GM21423 (cell line): ENCODE results near the gene GRIN3A.
"Not testable (repeated sequence)": the region's sequence is repeated elsewhere in the genome, so short reads cannot be mapped to it uniquely, and the experiment has no call there.

Experiments
- ATAC-seq: cut with Tn5 transposase; IDR thresholded peaks from one replicate; pipeline ENCODE4 v1.9.1; 2021; ENCODE audit warnings: mild to moderate bottlenecking, moderate library complexity; ENCODE audit not compliant: unreplicated experiment

GRIN3A gene

DNA sequence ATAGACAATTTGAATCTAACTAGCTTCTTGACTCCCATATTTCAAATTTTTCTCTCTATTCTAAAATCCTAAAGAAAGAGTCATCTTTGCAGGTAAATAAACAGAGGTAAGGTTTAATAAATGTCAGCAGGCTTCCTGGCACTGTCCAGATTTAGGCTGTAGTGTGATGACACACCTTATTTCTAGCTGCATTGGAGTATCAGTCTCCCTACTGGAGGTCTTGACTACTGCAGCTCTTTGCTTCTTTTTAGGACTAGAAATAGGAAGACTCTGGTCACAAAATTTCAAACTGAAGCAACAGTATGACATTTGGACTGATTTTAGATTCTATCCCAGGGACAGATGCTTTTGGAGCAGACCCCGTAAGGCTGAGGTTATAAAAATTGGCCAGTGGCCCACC is 103.0 kb downstream of the GRIN3A start:
- no peak for ATAC-seq

DNA sequence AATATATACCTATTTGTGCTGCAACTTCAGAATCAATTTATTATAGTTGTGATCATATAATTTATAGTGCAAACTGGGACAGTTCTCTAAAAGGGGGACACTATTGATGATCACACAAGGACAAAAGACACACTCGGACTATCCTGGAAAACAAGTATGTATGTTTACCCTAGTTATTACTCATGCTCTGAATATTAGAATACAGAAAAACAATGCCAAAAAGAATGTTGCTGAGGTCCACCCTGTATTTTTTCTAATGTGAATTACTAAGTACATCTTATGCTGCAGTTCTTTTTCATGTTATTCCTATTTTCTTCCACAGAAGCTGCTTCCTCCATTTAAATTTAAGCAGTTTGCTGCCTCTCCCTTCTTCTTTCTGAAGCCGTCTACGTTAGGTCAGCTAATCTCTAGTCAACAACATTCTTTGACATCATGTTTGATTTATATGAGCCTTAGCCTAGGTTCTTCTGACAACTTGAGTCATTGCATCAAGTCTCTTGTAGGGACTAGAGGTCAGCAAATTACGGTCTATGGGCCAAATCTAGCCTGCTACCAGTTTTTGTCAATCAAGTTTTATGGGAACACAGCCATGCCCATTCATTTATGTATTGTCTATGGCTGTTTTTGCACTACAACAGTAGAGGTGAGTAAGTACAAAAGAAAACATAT is 103.6 kb downstream of the GRIN3A start:
- ATAC-seq: no peak

DNA sequence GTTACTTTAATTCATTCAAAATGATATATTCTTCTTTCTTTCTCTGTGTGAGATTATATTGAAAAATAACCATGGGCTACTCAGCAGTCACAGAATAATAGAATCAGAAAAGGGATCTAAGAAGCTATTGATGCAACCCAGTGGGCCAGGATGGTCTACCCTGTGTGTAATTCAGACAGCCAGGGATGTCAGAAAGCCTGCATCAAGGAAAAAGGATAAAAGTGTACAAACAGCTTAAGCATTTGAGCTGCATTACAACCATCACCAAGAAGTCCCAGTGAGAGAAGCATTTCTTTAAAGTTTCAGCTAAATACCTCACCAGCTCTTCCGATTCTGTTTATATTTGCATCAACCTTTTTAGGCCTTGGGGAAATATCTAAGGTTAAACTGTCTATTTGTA is 105.8 kb downstream of the GRIN3A start:
- no peak for ATAC-seq

- no peak for ATAC-seq
Observed at GRCh38 chr9:101631892-101632291, 106.6 kb downstream of the GRIN3A start.

DNA sequence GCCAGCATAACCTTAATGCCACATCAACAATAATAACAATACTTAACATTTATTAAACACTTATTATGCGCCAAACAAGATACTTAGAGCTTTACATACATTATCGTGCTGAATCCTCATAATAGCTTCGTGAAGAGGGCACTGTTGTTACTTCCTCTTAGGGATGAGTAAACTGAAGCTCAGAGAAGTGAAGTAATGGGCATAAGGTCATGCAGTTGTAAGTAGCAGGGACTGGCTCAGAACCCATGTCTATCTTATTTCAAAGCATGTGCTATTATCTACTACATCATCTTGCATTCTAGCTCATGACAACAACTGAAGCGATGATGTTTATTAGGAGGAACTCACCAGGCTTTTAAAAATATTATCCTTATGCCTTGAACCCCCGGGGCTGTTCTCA is 108.8 kb downstream of the GRIN3A start:
- ATAC-seq: no peak

- no peak for ATAC-seq
Observed at GRCh38 chr9:101628173-101628572, 110.3 kb downstream of the GRIN3A start.

DNA sequence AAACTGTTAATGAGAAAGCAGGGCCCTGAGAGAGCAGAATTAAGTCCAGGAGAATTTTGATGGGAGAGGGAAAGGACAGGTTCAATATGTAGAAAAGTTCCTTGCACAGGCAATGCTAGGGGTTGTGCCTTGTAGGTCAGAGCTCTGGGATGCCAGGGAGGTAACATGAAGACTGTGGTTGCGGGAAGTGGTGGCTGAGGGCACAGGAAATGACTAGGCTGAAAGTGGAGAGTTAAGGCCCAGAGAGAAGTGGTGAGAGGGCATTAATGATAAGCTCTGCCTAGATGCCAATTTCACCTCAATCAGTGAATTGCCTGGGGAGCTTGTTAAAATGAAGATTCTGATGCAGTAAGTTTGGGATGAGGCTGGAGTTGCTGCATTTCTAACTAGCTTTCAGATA is 112.2 kb downstream of the GRIN3A start:
- peak; percentile 56 for ATAC-seq

DNA sequence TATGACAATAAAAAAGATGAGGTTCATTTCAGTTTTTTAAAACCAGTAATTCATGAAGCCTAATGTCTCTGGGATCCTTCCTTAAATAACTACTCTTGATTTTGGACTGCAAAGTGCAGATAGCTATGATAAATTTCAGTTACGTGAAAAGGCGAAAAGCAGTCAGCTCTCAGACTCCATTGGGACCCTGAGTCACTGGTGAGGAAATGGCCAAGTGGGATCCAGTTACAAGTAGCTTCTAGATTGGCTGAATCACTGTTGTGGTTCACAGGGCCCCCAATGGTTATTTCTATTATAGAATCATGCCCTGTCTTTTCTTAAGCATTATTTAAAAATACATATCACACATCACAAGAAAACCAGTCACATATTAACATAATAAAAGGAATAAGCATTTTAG is 112.6 kb downstream of the GRIN3A start:
- ATAC-seq: no peak

DNA sequence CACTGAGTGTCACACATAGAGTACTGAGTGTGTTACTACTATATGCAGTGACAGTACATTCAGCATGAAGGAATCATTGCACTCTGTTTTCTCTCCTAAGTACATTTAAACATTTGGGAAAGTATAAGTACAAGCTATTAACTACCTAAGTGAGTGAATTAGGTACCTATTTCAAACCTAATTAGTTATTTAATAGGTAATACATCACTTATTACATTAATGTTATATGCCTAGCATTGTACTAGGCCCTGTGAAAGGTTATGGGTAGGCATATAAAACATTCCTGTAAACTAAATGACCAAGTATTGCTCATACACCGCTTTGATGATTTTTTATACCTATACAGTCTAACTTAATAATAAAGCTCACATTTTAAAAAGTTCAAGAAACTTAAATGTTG is 118.0 kb downstream of the GRIN3A start:
- no peak for ATAC-seq

DNA sequence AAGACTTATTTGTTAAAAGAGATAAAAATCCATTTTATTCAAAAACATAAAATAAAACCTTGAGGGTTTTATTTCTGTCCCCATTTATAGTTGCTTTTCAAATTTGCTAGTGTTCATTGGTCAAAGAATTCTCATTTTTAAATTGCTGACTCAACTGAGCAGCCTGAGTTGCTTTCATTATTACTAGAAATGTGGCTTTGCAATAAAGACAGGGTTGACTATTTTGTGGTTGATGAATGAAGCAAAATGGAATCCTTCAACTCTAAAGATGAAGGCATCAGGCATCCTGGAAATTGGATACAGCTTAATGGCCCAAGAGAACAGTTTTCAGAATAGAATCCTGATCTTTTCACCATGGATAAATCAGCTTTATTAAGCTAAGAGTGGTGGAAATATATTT is 119.7 kb downstream of the GRIN3A start:
- ATAC-seq: no peak

DNA sequence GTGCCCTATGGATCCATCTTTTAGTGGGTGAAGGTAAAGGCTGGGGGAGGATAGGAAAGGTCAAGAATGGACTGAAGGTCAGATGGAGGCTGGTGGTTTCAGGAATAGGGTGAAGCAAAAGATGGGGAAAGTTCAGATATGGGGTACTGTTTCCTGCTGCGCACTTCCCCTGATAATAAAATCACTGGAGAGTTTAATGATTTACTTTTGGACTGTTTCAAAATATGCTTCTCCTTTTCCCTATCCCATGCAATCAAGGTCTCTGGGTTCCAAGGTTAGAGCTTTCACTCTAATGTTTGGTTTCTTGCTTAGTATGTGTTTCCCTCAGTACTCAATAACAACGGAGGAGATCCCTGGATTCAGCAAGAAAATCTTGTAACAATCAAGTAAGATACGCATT is 132.9 kb downstream of the GRIN3A start:
- no peak for ATAC-seq

GRCh38 chr9:101604296-101604695 is 134.2 kb downstream of the GRIN3A start:
- ATAC-seq: no peak

DNA sequence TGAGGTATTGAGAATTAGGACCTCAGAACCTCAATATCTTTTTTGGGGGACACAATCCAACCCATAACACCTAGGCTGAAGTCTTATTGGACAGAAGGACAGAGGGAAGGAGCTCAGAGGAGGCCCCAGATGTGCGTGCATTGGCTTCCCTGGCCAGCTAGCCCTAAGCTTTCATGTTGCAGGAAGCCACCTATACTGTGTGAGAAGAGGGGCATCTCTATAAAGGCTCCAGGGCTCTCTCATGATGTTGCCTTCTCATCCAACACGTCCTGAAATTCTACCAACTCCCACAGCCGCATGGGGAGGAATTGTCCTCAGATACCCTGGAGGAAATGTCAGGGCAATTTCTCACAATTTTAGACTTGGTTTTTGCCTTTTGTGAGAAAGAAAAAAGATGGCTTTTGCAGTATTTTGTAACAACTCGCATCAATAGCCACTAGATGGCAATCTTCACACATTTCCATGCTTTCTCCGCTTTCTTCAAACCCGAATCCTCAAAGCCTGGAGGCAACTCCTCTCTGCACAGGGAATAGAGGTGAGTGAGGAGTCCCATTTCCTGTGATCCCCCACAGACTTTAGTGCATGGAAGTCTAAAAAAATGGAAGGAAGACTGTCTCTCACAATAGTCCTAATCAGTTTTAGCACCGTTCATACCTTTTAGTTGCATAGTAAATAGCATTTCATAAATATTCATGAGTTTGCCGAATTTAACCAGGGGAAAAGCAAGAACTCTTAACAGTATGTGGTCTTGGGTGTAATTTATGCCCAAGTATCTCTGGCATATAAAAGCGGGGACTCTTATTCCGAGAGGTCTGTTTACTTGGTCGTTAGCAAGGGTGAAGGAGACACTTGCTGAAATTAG is 136.3 kb downstream of the GRIN3A start:
- peak; percentile 69 for ATAC-seq

GRCh38 chr9:101594796-101595195 is 143.7 kb downstream of the GRIN3A start, which contains the start of gene PPP3R2:
Gene PPP3R2 (minus strand): TSS chr9:101594969. CDS start chr9:101594921, 48 bp downstream.
- no peak for ATAC-seq

GRCh38 chr9:101593345-101593744 is 145.1 kb downstream of the GRIN3A start:
- no peak for ATAC-seq

- no peak for ATAC-seq
Observed at GRCh38 chr9:101592788-101593187, 145.7 kb downstream of the GRIN3A start.

DNA sequence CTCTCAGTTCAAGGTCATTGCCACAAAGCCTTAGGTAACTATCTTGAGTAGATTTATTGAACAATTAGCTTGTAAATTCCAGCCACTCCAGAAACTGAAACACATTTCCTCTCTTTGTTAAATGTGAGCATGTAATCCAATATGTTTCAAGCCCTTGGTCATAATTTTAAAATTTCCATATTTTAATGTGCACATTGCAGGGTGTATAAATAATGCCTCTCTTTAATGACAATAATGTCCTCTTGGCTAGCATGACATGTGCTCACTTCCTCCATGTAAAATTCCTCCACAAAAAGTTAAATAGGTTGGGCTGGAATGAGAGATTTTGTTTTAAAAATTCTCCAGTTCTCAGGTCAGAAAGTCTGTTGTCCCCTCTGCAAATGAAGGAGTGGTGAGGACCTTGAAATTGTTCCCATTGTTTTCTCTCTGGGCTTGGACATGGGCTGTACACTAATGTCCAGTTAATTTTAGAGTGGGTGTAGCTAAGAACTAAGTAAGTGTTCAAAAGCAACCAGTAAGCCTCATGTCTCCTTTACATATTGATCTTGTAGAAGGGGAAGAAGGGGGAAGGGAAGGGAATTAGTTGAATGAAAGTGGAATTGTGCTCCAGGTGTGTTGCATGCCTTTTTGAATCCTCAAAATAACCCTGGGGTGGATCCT is 146.5 kb downstream of the GRIN3A start:
- ATAC-seq: no peak

DNA sequence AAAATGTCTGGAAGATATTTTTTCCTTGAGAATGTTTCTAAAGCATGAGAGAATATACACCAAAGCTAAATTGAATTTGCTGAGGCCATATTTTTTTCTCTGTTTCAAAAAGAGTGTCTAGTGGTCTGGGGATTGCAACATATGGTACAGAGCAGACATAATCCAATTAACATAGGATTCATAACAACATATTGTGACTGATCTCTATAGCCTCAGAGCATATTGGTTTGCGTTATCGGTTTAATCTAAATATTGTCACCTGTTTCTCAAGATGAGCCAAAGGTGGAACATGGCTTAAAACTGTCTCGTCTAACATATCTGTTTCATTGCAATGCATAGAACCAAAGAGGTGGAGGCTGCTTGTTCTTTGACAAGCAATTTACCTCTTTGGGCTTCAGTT is 147.5 kb downstream of the GRIN3A start:
- no peak for ATAC-seq

DNA sequence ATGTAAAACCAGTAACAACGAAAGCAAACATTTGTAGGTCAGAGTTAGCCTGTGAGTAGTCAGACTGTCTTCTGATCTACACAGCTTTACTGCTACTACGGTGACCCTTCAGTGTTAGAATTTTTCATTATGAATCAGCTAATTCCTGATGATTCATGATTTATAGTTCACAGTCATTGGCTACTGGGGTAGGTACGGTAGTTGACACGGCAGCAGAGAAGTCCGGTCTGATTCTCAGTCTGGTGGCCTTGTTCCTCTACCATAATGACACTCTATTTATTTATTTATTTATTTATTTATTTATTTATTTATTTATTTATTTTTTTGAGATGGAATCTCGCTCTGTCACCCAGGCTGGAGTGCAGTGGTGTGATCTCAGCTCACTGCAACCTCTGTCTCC is 148.4 kb downstream of the GRIN3A start:
- not testable (repeated sequence) for ATAC-seq

DNA sequence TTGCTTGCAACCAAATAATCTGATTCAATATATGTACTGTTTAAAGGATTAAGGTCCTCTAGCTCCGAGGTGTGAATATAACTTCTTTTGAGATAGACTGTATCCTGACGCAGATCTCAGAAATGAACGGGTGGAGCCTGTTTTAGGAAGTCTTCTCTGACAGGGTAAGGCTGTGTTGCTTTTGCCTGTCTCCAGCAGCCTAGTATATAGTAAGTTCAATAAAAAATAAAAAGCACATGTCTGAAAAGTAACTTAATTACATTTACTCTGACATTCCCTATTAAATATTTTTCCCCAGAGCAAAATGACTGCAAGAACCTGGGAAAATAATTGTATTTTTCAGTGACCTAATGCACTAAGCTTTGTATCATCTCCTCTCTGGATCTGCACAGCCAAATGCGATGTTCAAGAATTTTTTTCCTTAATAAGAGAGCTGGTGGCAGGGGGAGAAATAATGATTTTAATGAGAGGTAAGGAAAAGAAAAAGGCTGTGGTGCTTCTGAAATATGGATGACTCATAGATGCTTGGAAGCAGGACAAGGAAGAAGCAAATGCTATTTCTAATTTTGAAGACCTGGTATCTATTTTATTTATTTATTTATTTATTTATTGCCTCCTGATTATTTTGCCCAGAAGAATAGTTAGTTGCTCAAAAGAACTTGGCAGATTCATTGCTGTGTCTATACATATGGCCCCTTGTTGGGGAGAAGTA is 151.0 kb downstream of the GRIN3A start:
- ATAC-seq: no peak

DNA sequence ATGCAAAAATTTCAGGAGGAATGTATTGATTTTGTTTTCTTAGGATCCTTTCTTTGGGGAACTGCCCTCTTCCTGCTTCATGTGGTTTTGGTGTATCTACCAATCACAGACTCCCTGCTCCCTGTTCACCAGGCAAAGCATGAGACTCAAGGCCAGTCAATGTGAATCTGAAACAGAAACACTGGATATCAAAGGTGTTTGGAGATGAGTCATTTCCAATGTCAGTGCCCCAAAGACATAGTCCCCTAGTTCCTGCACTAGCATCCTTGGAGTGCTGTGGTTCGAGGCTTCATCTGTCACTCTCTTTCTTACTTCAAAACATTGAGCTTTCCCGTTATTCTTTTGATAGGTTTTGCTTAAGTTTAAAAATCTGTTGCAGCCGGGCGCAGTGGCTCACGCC is 151.8 kb downstream of the GRIN3A start:
- peak; percentile 90 for ATAC-seq
